ENCODE results near the gene CSPG4.
"Not testable (repeated sequence)": the region's sequence is repeated elsewhere in the genome, so short reads cannot be mapped to it uniquely, and the experiment has no call there.

The CSPG4 gene

DNA sequence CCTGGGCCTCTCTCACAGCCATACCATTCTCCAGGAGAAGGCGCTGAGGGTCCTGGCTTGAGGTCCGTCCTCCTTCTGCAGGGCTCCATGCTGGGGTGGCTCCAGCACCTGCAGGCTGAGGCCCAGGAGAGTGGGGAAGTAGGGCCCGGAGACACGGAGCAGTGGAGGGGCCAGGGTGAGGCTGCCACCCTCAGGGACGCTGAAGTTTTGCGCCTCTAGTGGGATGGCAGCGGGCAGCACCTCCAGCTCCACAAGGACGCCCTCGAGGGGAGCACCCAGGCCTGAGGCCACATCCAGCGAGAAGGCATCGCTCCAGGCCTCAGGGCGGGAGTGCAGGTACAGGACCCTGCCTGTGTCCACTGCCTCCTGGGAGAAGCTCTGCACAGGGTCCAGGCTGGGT lies 27.5 kb downstream of the CSPG4 start:
- no peaks in the 10 kb centered on the region for H4K20me1 ChIP-seq (ENCODE audit: control insufficient read depth, insufficient read depth, low read depth, low read length)
- H3K36me3 ChIP-seq (ENCODE audit: control insufficient read depth, low read length): no peaks in the 10 kb centered on the region
- no peak overlapping the region for H3K4me3 ChIP-seq (ENCODE audit: low read length)
- H3F3A ChIP-seq (ENCODE audit: control insufficient read depth, insufficient read depth): no peaks in the 10 kb centered on the region
- no peaks in the 10 kb centered on the region for H3K4me1 ChIP-seq (ENCODE audit: control insufficient read depth, low read length)
- no peaks in the 10 kb centered on the region for H3K9me3 ChIP-seq (ENCODE audit: control insufficient read depth, insufficient read depth, low read length)
- no peaks in the 10 kb centered on the region for H3K27me3 ChIP-seq (ENCODE audit: control insufficient read depth, low read length)
- no peaks in the 10 kb centered on the region for H3K79me2 ChIP-seq (ENCODE audit: control insufficient read depth, low read length)
- no peak for TF ChIP-seq EZH2phosphoT487 (IDR thresholded peaks at IDR 0.05; ENCODE audit: borderline replicate concordance, low read length)
- TF ChIP-seq, protein P1, sequence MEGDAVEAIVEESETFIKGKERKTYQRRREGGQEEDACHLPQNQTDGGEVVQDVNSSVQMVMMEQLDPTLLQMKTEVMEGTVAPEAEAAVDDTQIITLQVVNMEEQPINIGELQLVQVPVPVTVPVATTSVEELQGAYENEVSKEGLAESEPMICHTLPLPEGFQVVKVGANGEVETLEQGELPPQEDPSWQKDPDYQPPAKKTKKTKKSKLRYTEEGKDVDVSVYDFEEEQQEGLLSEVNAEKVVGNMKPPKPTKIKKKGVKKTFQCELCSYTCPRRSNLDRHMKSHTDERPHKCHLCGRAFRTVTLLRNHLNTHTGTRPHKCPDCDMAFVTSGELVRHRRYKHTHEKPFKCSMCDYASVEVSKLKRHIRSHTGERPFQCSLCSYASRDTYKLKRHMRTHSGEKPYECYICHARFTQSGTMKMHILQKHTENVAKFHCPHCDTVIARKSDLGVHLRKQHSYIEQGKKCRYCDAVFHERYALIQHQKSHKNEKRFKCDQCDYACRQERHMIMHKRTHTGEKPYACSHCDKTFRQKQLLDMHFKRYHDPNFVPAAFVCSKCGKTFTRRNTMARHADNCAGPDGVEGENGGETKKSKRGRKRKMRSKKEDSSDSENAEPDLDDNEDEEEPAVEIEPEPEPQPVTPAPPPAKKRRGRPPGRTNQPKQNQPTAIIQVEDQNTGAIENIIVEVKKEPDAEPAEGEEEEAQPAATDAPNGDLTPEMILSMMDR (IDR thresholded peaks at IDR 0.05; ENCODE audit: low read depth, low read length, poor library complexity, severe bottlenecking): no peak
- H3K4me2 ChIP-seq (ENCODE audit: low read length): no peak overlapping the region
- H3K9me2 ChIP-seq (replicated peaks; ENCODE audit: control insufficient read depth, low read length): no peaks in the 10 kb centered on the region
- H3K27ac ChIP-seq (ENCODE audit: low read depth, low read length): no peak overlapping the region

DNA sequence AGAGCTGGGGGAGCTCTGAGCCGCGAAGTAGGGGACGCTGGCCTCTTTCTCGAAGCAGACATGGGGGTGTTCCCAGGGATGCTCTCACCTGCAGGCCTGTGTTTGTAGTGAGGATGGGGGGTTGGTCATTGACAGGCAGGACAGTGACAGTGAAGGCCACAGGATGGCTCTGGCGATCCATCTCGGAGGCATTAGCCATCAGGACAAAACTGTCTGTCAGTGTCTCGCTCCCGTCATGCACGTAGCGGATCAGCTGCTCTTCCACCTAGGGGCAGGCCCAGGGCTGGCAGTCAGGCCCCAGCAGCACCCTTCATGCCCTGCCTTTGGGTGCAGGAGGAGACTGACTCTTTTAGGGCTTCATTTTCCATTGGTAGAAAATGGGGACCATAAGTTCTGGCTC lies 28.0 kb downstream of the CSPG4 start:
- no peaks in the 10 kb centered on the region for H3K9me3 ChIP-seq (ENCODE audit: control insufficient read depth, insufficient read depth, low read length)
- TF ChIP-seq, protein P1 (IDR thresholded peaks at IDR 0.05; ENCODE audit: low read depth, low read length, poor library complexity, severe bottlenecking): no peak
- TF ChIP-seq EZH2phosphoT487 (IDR thresholded peaks at IDR 0.05; ENCODE audit: borderline replicate concordance, low read length): no peak
- H3K36me3 ChIP-seq (ENCODE audit: control insufficient read depth, low read length): no peaks in the 10 kb centered on the region
- H3K4me2 ChIP-seq (ENCODE audit: low read length): no peak overlapping the region
- no peaks in the 10 kb centered on the region for H3K4me1 ChIP-seq (ENCODE audit: control insufficient read depth, low read length)
- no peaks in the 10 kb centered on the region for H3F3A ChIP-seq (ENCODE audit: control insufficient read depth, insufficient read depth)
- H3K27me3 ChIP-seq (ENCODE audit: control insufficient read depth, low read length): no peaks in the 10 kb centered on the region
- no peak overlapping the region for H3K4me3 ChIP-seq (ENCODE audit: low read length)
- H3K79me2 ChIP-seq (ENCODE audit: control insufficient read depth, low read length): no peaks in the 10 kb centered on the region
- H3K9me2 ChIP-seq (replicated peaks; ENCODE audit: control insufficient read depth, low read length): no peaks in the 10 kb centered on the region
- H4K20me1 ChIP-seq (ENCODE audit: control insufficient read depth, insufficient read depth, low read depth, low read length): no peaks in the 10 kb centered on the region
- H3K27ac ChIP-seq (ENCODE audit: low read depth, low read length): no peak overlapping the region

GRCh38 chr15:75683646-75684312 lies 28.9 kb downstream of the CSPG4 start:
- not testable (repeated sequence) for H3K27ac ChIP-seq (ENCODE audit: low read depth, low read length); H3K4me2 ChIP-seq (ENCODE audit: low read length); H3K79me2 ChIP-seq (ENCODE audit: control insufficient read depth, low read length); H3K4me3 ChIP-seq (ENCODE audit: low read length); H3K36me3 ChIP-seq (ENCODE audit: control insufficient read depth, low read length); H3K9me3 ChIP-seq (ENCODE audit: control insufficient read depth, insufficient read depth, low read length); H3K4me1 ChIP-seq (ENCODE audit: control insufficient read depth, low read length); H3F3A ChIP-seq (ENCODE audit: control insufficient read depth, insufficient read depth); H4K20me1 ChIP-seq (ENCODE audit: control insufficient read depth, insufficient read depth, low read depth, low read length); H3K9me2 ChIP-seq (replicated peaks; ENCODE audit: control insufficient read depth, low read length); H3K27me3 ChIP-seq (ENCODE audit: control insufficient read depth, low read length)
- TF ChIP-seq, protein P1 (IDR thresholded peaks at IDR 0.05; ENCODE audit: low read depth, low read length, poor library complexity, severe bottlenecking): peak; percentile 74
